GM12874 (cell line): ENCODE data around the gene SMC1B.
A peak's percentile ranks its signal among the peaks of the same experiment; 100 is the strongest.

ENCODE experiments used
- TF ChIP-seq, protein P1 (sequence below): IDR thresholded peaks from 2 replicates; pipeline ENCODE4 v1.5.1; 2011; ENCODE audit warnings: low read depth, mild to moderate bottlenecking, control low read depth, low read length, moderate library complexity; ENCODE audit not compliant: insufficient read depth

SMC1B gene

DNA sequence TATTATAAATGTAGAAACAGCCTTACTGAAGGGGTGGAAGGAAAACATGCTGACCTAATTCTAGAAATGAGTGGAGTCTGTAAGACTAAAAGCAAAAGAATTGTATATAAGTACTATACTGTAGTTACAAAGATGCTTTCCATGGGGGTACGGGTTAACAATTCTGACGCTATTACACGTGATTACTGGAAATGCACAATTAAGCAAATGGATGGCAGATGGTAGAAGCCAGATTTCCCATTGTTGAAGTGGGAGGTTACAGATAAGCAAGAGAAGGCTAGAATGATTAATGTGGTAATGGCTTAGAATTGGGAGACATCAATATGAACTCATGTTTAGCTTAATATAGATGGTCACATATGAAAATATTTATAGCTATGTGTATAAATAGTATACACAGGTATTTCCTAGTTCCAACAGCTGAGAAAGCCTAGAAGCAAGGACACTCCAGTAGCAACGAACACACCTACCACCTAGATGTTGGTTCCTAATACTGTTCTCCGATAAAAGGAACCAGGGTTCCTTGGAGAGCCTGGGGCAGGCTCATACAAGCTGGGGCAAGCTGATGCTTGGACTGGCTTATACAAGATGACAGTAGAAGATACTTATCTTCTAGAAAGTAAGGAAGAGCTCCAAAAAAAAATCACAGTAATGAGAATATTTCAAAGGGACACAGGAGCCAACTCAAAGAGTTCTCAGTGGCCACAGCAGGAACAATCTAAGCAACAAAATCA is 13.5 kb downstream of the SMC1B start:
- TF ChIP-seq, protein P1, sequence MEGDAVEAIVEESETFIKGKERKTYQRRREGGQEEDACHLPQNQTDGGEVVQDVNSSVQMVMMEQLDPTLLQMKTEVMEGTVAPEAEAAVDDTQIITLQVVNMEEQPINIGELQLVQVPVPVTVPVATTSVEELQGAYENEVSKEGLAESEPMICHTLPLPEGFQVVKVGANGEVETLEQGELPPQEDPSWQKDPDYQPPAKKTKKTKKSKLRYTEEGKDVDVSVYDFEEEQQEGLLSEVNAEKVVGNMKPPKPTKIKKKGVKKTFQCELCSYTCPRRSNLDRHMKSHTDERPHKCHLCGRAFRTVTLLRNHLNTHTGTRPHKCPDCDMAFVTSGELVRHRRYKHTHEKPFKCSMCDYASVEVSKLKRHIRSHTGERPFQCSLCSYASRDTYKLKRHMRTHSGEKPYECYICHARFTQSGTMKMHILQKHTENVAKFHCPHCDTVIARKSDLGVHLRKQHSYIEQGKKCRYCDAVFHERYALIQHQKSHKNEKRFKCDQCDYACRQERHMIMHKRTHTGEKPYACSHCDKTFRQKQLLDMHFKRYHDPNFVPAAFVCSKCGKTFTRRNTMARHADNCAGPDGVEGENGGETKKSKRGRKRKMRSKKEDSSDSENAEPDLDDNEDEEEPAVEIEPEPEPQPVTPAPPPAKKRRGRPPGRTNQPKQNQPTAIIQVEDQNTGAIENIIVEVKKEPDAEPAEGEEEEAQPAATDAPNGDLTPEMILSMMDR, result no peak

DNA sequence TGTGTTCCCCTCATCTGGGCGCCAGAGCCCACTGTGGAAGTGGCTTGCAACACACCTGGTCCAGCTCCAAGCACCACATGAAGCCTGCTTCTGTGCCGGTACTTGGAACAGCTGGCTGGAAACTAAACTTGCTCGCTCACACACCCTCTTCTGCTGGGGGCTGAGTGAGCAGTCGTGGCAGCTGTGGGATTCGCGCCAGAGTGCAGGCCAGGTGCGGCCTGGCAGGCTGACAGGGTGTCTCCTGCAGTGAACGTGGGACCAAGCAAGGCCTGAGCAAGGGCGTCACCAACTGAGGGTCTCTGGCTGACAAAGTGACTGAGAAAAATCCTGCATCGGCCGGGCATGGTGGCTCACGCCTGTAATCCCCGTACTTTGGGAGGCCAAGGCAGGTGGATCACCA is 15.2 kb downstream of the SMC1B start:
- TF ChIP-seq, protein P1, result no peak

DNA sequence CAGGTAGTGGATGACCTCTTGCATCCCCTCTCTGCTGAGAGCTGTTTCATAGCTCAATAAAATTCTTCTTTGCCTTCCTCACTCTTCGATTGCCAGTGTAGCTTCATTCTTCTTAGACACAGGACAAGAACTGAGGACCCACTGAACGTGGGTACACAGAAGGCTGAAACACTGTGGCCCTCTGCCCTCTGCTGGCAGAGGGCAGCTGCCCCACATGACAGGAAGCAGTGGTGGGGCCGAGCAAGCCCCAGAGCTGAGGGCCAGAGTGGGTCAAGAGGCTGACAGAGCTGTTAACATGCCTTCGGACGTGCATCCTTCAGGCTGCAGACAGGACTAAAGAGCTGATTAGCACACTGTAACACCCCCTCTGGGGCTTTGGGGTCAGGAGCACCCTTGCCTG is 15.6 kb downstream of the SMC1B start:
- TF ChIP-seq, protein P1, result 0 out of 2 replicates have a peak, but pooled peaks have one; percentile 2

DNA sequence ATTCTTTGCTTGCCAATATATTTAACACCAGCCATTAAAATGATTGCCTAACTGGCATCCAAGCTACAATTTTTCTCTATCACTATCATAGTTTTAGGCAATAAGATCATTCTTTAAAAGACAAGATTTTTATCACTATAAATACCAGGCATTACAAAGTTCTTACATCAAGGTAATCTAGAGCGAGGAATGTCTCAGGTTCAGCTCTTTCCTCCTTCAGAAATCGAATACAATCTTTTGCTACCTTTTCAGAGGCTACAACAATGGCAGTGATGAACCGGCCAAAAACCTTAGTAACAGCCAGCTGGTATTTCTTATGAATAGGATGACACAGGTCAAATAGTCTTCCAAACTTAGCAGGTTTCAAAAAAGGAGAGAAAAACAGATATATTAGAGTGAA is 23.9 kb downstream of the SMC1B start:
- TF ChIP-seq, protein P1, result no peak

DNA sequence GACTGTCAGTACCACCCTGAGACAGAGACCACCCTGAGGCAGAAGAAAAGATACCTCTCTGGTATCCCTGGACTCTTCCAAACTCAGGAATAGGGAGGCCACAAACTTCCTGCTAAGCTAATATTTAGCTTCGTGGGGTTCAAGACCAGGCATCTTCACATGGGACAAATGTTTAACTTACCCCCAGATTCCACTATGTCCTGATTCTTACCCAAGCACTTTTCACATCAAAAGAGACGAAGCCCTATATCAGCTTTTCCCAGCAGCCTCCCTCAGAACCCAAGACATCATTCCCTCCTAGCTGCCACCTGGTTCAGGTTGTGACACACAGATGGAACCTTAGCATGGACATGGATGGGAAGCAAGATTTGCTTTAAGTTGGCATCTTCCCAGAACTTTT is 32.1 kb downstream of the SMC1B start:
- TF ChIP-seq, protein P1, result no peak

DNA sequence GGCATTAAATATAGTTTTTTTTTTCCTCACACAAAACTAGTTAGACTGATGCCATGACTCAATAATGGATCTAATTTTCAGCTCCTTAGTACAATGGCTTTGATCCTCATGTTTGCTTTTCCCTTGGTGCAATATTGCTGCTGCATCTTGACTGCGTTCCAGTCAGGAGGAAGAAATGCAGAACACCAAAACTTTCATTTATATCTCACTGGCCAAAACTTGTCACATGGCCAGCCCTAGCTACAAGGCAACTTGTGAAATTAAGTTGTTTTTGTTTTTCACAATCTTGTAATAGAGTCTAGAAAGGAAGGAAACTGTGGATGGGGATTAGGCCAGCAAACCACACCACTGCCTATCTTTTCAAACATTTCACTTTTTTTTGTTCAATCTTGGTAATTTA is 36.7 kb downstream of the SMC1B start:
- TF ChIP-seq, protein P1, result no peak

DNA sequence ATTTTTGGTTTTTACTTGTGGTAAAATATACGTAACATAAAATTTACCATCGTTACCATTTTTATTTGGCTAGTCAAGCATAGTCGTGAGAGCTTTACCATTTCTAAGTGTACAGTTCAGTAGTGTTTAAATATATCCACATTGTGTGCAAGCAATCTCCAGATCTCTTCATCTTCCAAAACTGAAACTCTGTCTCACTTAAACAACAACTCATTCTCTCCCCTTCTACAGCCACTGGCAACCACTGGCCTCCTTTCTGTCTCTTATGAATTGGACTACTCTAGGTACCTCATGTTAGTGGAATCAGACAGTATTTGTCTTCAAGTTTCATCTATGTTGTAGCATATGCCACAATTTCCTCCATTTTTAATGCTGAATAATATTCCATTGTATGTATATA is 37.4 kb downstream of the SMC1B start:
- TF ChIP-seq, protein P1, result no peak

DNA sequence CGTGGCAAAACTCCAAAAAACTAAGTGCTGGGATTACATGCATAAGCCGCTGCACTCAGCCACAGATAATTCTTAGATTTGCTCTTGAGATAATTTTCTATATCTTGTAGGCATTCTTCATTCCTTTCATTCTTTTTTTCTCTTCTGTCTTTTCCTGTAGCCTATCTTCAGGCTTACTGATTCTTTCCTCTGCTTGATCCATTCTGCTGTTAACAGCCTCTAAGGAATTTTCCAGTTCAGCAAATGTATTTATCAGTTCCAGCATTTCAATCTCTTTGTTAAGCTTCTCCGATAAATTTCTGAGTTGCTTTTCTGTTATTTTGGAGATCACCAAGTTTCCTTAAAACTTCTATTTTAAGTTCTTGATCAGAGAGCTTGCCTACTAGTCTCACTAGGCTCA is 46.7 kb downstream of the SMC1B start:
- TF ChIP-seq, protein P1, result no peak
